MM.1S (cell line): ENCODE data around the gene ELMO1.

ENCODE experiments used
- DNase-seq: peaks from one replicate; pipeline ENCODE4 v3.0.0-alpha.2; 2015
- H2AFZ ChIP-seq: fragments of 300-600 bp; sonication (generic); 2 replicates; pipeline ENCODE4 v1.6.0; 2016; ENCODE audit warnings: antibody characterized with exemption, low read length
- H3F3A ChIP-seq: fragments of 300-600 bp; sonication (generic); 2 replicates; pipeline ENCODE4 v1.6.1; 2016; ENCODE audit warnings: mild to moderate bottlenecking, antibody characterized with exemption, low read length, moderate library complexity, mixed read lengths; ENCODE audit not compliant: insufficient read depth
- H3K27ac ChIP-seq: fragments of 300-600 bp; sonication (generic); 2 replicates; pipeline ENCODE4 v1.5.1; 2016; ENCODE audit warnings: mild to moderate bottlenecking, low read length
- H3K27me3 ChIP-seq: fragments of 300-600 bp; sonication (generic); replicated peaks from 2 replicates; pipeline ENCODE4 v1.6.0; 2016; ENCODE audit warnings: low read length; ENCODE audit not compliant: insufficient read depth
- H3K36me3 ChIP-seq: fragments of 300-600 bp; sonication (generic); replicated peaks from 2 replicates; pipeline ENCODE4 v1.6.1; 2016; ENCODE audit warnings: mild to moderate bottlenecking, low read length, mixed read lengths; ENCODE audit not compliant: insufficient read depth
- H3K4me1 ChIP-seq: fragments of 300-600 bp; sonication (generic); 2 replicates; pipeline ENCODE4 v1.6.1; 2016; ENCODE audit warnings: low read length, mixed read lengths
- H3K4me2 ChIP-seq: fragments of 300-600 bp; sonication (generic); 2 replicates; pipeline ENCODE4 v1.6.0; 2016; ENCODE audit warnings: low read depth, low read length
- H3K4me3 ChIP-seq: fragments of 300-600 bp; sonication (generic); 2 replicates; pipeline ENCODE4 v1.5.1; 2016; ENCODE audit warnings: low read length, mixed read lengths
- H3K79me2 ChIP-seq: fragments of 300-600 bp; sonication (generic); 2 replicates; pipeline ENCODE4 v1.6.1; 2016; ENCODE audit warnings: mixed run types, low read length, mixed read lengths
- H3K9ac ChIP-seq: fragments of 300-600 bp; sonication (generic); 2 replicates; pipeline ENCODE4 v1.6.1; 2016; ENCODE audit warnings: low read length, mixed read lengths
- H3K9me2 ChIP-seq: fragments of 300-600 bp; sonication (generic); replicated peaks from 2 replicates; pipeline ENCODE4 v1.6.1; 2016; ENCODE audit warnings: mild to moderate bottlenecking, low read length, mixed read lengths; ENCODE audit not compliant: insufficient read depth
- H3K9me3 ChIP-seq: fragments of 300-600 bp; sonication (generic); replicated peaks from 2 replicates; pipeline ENCODE4 v1.6.1; 2016; ENCODE audit warnings: mild to moderate bottlenecking, low read length, mixed read lengths; ENCODE audit not compliant: insufficient read depth
- H4K20me1 ChIP-seq: fragments of 300-600 bp; sonication (generic); 2 replicates; pipeline ENCODE4 v1.6.1; 2016; ENCODE audit warnings: mild to moderate bottlenecking, low read length, moderate library complexity, mixed read lengths; ENCODE audit not compliant: insufficient read depth
- EZH2 ChIP-seq: fragments of 300-600 bp; sonication (generic); optimal IDR thresholded peaks from 2 replicates; pipeline ENCODE3; 2017; ENCODE audit warnings: low read depth, mild to moderate bottlenecking, antibody characterized with exemption, low read length, mixed read lengths
- EZH2phosphoT487 ChIP-seq: fragments of 300-600 bp; sonication (generic); IDR thresholded peaks from 2 replicates; pipeline ENCODE4 v1.6.1; 2018; ENCODE audit warnings: antibody characterized with exemption, low read length
- TF ChIP-seq, protein P1 (sequence below): fragments of 300-600 bp; sonication (generic); IDR thresholded peaks from 2 replicates; pipeline ENCODE4 v1.5.1; 2016; ENCODE audit warnings: antibody characterized with exemption, low read length, mixed read lengths

ELMO1 gene

DNA sequence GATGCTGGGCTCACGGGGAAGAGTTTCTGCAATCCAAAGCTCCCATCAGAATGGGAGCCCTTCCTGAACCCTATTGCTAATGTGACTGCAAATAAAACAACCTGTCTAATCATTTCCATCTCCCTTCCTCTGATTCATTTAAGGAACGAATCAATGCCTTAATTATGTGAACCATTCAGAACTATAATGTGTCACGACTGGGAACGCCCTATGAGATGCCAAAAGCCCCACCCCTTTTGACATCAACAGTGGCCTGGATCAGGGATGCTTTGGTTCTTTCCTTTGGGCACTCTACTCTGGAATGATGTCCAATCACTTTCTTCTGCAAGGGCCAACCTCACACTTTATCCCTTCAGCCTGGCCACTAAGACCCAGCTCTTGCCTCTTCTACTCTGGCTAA, 528.9 kb downstream of the ELMO1 start:
- Histone ChIP-seq H3K27ac (no peak overlapping the region), H3K9me3 (no peaks in the 10 kb centered on the region), H3K9ac (no peak overlapping the region), H3K4me2 (no peak overlapping the region), H2AFZ (no peak overlapping the region), H3K36me3 (no peaks in the 10 kb centered on the region), H3K4me1 (peaks cover 12% of the 10 kb centered on the region), H3K4me3 (no peak overlapping the region), H3K79me2 (peaks cover 7% of the 10 kb centered on the region; the same call in 1 of the 2 replicates), H3F3A (no peaks in the 10 kb centered on the region; the same call in 1 of the 2 replicates), H3K9me2 (no peaks in the 10 kb centered on the region), H3K27me3 (no peaks in the 10 kb centered on the region), H4K20me1 (no peaks in the 10 kb centered on the region)
- DNase-seq, result no peak
- TF ChIP-seq EZH2, result no peak
- TF ChIP-seq, protein P1, sequence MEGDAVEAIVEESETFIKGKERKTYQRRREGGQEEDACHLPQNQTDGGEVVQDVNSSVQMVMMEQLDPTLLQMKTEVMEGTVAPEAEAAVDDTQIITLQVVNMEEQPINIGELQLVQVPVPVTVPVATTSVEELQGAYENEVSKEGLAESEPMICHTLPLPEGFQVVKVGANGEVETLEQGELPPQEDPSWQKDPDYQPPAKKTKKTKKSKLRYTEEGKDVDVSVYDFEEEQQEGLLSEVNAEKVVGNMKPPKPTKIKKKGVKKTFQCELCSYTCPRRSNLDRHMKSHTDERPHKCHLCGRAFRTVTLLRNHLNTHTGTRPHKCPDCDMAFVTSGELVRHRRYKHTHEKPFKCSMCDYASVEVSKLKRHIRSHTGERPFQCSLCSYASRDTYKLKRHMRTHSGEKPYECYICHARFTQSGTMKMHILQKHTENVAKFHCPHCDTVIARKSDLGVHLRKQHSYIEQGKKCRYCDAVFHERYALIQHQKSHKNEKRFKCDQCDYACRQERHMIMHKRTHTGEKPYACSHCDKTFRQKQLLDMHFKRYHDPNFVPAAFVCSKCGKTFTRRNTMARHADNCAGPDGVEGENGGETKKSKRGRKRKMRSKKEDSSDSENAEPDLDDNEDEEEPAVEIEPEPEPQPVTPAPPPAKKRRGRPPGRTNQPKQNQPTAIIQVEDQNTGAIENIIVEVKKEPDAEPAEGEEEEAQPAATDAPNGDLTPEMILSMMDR, result no peak
- no peak for TF ChIP-seq EZH2phosphoT487

GRCh38 chr7:36918591-36918990, 530.1 kb downstream of the ELMO1 start:
- no peak overlapping the region for H3K9ac ChIP-seq
- H3K4me2 ChIP-seq, result no peak overlapping the region
- H3K79me2 ChIP-seq, result peaks cover 4% of the 10 kb centered on the region; the same call in 1 of the 2 replicates
- no peaks in the 10 kb centered on the region for H3K36me3 ChIP-seq
- H3K4me3 ChIP-seq, result no peak overlapping the region
- H3K4me1 ChIP-seq, result peaks cover under 1% of the 10 kb centered on the region; the same call in 1 of the 2 replicates
- TF ChIP-seq, protein P1, result no peak
- TF ChIP-seq EZH2 (no peak), EZH2phosphoT487 (no peak)
- no peaks in the 10 kb centered on the region for H3F3A ChIP-seq
- H3K27ac ChIP-seq, result no peak overlapping the region
- no peak overlapping the region for H2AFZ ChIP-seq
- H3K9me2 ChIP-seq, result no peaks in the 10 kb centered on the region
- H4K20me1 ChIP-seq, result no peaks in the 10 kb centered on the region
- no peaks in the 10 kb centered on the region for H3K9me3 ChIP-seq
- DNase-seq, result no peak
- H3K27me3 ChIP-seq, result no peaks in the 10 kb centered on the region

DNA sequence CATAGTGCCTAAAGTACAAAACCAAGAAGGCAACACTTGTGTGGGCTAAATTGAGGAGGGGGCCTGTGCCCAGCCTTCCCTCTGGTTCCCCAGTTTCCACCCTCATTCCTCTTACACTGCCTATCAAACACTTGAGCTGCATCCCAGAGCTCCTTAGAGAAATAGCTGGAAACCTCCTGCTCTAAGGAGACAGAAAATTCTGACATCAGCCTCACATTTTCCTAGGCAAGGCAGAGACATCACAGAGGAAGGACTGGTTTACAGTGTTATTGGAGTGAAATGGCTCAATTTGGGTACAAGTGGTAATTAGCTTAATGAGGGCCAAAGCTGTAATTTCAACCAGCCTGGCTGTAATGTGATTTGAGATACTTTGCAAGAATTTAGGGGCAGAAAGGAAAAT, 532.0 kb downstream of the ELMO1 start:
- Histone ChIP-seq H3K9me3 (no peaks in the 10 kb centered on the region), H3K4me1 (no peaks in the 10 kb centered on the region), H3K27me3 (no peaks in the 10 kb centered on the region), H3K27ac (no peak overlapping the region), H2AFZ (no peak overlapping the region), H3K9ac (no peak overlapping the region), H3K4me2 (no peak overlapping the region), H3K4me3 (no peak overlapping the region), H3K79me2 (no peaks in the 10 kb centered on the region), H4K20me1 (no peaks in the 10 kb centered on the region), H3F3A (no peaks in the 10 kb centered on the region), H3K9me2 (no peaks in the 10 kb centered on the region), H3K36me3 (no peaks in the 10 kb centered on the region)
- TF ChIP-seq, protein P1, result no peak
- TF ChIP-seq EZH2phosphoT487, result no peak
- no peak for TF ChIP-seq EZH2
- no peak for DNase-seq

DNA sequence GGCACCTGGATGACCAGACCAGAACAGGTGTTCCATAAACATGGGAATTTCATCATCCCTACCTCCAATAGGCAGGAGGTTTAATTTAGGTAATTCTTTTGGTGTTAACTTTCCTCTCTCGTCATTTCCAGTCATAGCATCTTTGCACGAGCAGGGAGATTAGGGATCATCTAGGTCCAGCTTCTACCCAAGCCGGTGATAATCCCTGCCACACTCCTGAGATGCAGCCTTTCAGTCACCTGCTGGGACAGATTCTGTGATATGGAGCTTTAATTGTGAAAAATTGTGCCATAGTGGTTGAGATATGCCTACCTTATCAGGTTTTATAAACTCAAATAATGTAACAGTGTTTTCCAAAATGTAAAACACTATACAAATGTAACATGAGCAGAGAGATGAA, 532.5 kb downstream of the ELMO1 start:
- H3K4me2 ChIP-seq, result no peak overlapping the region
- H3F3A ChIP-seq, result no peaks in the 10 kb centered on the region
- no peaks in the 10 kb centered on the region for H4K20me1 ChIP-seq
- no peak overlapping the region for H3K4me3 ChIP-seq
- no peak overlapping the region for H3K9ac ChIP-seq
- TF ChIP-seq, protein P1, result no peak
- TF ChIP-seq EZH2phosphoT487 (no peak), EZH2 (no peak)
- H3K9me2 ChIP-seq, result no peaks in the 10 kb centered on the region
- H3K4me1 ChIP-seq, result no peaks in the 10 kb centered on the region
- DNase-seq, result no peak
- H3K9me3 ChIP-seq, result no peaks in the 10 kb centered on the region
- H3K27ac ChIP-seq, result no peak overlapping the region
- H3K79me2 ChIP-seq, result no peaks in the 10 kb centered on the region
- H3K36me3 ChIP-seq, result no peaks in the 10 kb centered on the region
- H2AFZ ChIP-seq, result no peak overlapping the region
- H3K27me3 ChIP-seq, result no peaks in the 10 kb centered on the region
